ENCODE data around the gene PMFBP1.

Gene PMFBP1

GRCh38 chr16:72174726-72175125 is 2.8 kb upstream of the PMFBP1 start:
- TF ChIP-seq, protein P1, sequence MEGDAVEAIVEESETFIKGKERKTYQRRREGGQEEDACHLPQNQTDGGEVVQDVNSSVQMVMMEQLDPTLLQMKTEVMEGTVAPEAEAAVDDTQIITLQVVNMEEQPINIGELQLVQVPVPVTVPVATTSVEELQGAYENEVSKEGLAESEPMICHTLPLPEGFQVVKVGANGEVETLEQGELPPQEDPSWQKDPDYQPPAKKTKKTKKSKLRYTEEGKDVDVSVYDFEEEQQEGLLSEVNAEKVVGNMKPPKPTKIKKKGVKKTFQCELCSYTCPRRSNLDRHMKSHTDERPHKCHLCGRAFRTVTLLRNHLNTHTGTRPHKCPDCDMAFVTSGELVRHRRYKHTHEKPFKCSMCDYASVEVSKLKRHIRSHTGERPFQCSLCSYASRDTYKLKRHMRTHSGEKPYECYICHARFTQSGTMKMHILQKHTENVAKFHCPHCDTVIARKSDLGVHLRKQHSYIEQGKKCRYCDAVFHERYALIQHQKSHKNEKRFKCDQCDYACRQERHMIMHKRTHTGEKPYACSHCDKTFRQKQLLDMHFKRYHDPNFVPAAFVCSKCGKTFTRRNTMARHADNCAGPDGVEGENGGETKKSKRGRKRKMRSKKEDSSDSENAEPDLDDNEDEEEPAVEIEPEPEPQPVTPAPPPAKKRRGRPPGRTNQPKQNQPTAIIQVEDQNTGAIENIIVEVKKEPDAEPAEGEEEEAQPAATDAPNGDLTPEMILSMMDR (IDR thresholded peaks at IDR 0.05; ENCODE audit: control insufficient read depth, insufficient read depth, low read depth, low read length, missing control alignments) = no peak
- no peak for DNase-seq (ENCODE audit: low read depth)
- H3K4me3 ChIP-seq (ENCODE audit: control insufficient read depth, low read depth, low read length) = no peak overlapping the region

DNA sequence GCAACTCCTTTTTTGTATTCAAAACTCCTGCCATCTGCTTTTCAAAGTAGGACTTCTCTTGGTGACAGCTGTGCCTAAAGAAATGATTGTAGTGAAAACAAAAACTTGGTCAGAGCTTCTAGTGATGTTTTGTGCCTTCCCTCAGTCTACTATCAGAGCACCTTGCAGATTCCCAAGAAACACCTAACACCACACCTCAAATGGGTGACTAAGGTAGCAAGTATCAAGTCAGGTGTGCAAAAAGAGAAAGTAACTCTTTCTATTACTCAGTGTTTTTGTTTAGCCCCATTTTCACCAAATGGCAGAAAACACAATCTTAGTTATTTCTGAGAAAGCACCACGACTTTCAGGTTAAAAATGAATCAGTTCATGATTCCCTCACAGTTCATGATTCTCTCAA is 2.0 kb upstream of the PMFBP1 start:
- TF ChIP-seq, protein P1 (IDR thresholded peaks at IDR 0.05; ENCODE audit: control insufficient read depth, insufficient read depth, low read depth, low read length, missing control alignments) = no peak
- DNase-seq (ENCODE audit: low read depth) = no peak

DNA sequence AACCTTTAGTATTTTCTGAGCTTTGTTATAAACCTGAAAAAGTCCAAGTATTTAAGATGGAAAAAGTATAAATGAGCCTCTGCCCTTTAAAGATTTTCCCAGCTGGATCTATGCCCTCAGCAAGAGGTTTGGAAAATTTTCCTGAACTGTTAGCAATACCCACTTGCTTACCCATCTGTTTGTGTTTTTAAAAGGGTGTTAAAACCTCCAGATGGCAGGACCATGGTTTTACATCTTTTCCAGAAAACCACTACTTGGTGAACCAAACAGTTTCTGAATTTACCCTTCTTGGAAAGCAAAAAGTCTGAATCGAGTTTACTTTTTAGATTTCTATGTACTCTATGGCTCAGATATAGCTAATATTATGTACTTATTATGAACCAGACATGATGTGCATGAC is 719 bp downstream of the PMFBP1 start:
- DNase-seq (ENCODE audit: low read depth) = no peak
- no peak overlapping the region for H3K4me3 ChIP-seq (ENCODE audit: control insufficient read depth, low read depth, low read length)
- TF ChIP-seq, protein P1 (IDR thresholded peaks at IDR 0.05; ENCODE audit: control insufficient read depth, insufficient read depth, low read depth, low read length, missing control alignments) = no peak

More for the DNA sequence above, 2.0 kb upstream of the PMFBP1 start:
- H3K4me3 ChIP-seq (ENCODE audit: control insufficient read depth, low read depth, low read length) = no peak overlapping the region

- H3K4me3 ChIP-seq (ENCODE audit: control insufficient read depth, low read depth, low read length) = no peak overlapping the region
- TF ChIP-seq, protein P1 (IDR thresholded peaks at IDR 0.05; ENCODE audit: control insufficient read depth, insufficient read depth, low read depth, low read length, missing control alignments) = no peak
- DNase-seq (ENCODE audit: low read depth) = no peak
Observed at GRCh38 chr16:72169708-72170107, 2.2 kb downstream of the PMFBP1 start.

DNA sequence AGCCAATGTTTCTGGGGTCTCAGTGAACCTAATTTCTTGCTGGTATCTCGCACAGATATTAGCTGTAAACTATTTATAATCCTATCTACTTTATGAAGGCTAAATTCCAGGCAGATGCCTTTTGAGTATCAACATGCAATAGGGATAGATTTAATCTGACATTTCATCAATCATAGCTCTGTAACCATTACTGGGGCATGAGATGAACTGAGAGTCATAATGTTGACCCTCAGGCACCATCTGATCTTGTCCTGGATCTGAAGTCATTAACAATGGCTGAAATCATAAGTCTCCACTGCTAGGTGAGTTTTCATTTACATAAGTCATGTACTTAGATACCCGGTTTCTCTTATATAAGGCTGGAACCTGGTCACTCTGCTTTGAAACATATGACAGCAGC is 3.6 kb downstream of the PMFBP1 start:
- no peak for DNase-seq (ENCODE audit: low read depth)
- TF ChIP-seq, protein P1 (IDR thresholded peaks at IDR 0.05; ENCODE audit: control insufficient read depth, insufficient read depth, low read depth, low read length, missing control alignments) = no peak
- no peak overlapping the region for H3K4me3 ChIP-seq (ENCODE audit: control insufficient read depth, low read depth, low read length)

GRCh38 chr16:72166954-72167561 is 4.9 kb downstream of the PMFBP1 start:
- no peak for DNase-seq (ENCODE audit: low read depth)
- no peak overlapping the region for H3K4me3 ChIP-seq (ENCODE audit: control insufficient read depth, low read depth, low read length)

More at GRCh38 chr16:72166954-72167561, 4.9 kb downstream of the PMFBP1 start:
- TF ChIP-seq, protein P1 (IDR thresholded peaks at IDR 0.05; ENCODE audit: control insufficient read depth, insufficient read depth, low read depth, low read length, missing control alignments) = no peak
